Measurements from ENCODE around the gene TNPO2. TPM values are rescaled to one million over a fixed set of nuclear protein-coding genes. Genes with fewer than 3 reads are reported as not detected.
"Not testable (repeated sequence)": the region's sequence is repeated elsewhere in the genome, so short reads cannot be mapped to it uniquely, and the experiment has no call there.

Gene TNPO2
- total RNA-seq, 1 donor from 2014 or later: 109 TPM

GRCh38 chr19:12680034-12680433 is 43.7 kb downstream of the TNPO2 start:
- peak overlapping the region; percentile 50 for H3K4me3 Mint-ChIP-seq (ENCODE audit: low read depth)
- TF ChIP-seq CTCF (IDR thresholded peaks at IDR 0.05; ENCODE audit: unreplicated experiment): no peak
- DNase-seq (ENCODE audit: low spot score, unreplicated experiment): no peak
- no peaks in the 10 kb centered on the region for H3K27me3 Mint-ChIP-seq
- no peaks in the 10 kb centered on the region for H3K9me3 Mint-ChIP-seq (ENCODE audit: low read depth)
- H3K4me1 Mint-ChIP-seq (ENCODE audit: low read depth): peaks cover 5% of the 10 kb centered on the region
- H3K36me3 Mint-ChIP-seq (ENCODE audit: insufficient read depth): peaks cover 15% of the 10 kb centered on the region
- H3K27ac Mint-ChIP-seq: no peak overlapping the region

- DNase-seq (ENCODE audit: low spot score, unreplicated experiment); H3K4me3 Mint-ChIP-seq (ENCODE audit: low read depth); H3K27ac Mint-ChIP-seq; H3K27me3 Mint-ChIP-seq; H3K4me1 Mint-ChIP-seq (ENCODE audit: low read depth); H3K9me3 Mint-ChIP-seq (ENCODE audit: low read depth): not testable (repeated sequence)
- H3K36me3 Mint-ChIP-seq (ENCODE audit: insufficient read depth): peaks cover 22% of the 10 kb centered on the region
These were observed 45.7 kb downstream of the TNPO2 start for GRCh38 chr19:12678039-12678438.

GRCh38 chr19:12676928-12677327 is 46.8 kb downstream of the TNPO2 start:
- no peak for TF ChIP-seq CTCF (IDR thresholded peaks at IDR 0.05; ENCODE audit: unreplicated experiment)
- Mint-ChIP-seq H3K9me3 (ENCODE audit: low read depth) (no peaks in the 10 kb centered on the region), H3K27me3 (no peaks in the 10 kb centered on the region), H3K27ac (peak overlapping the region; percentile 88), H3K36me3 (ENCODE audit: insufficient read depth) (peaks cover 27% of the 10 kb centered on the region), H3K4me1 (ENCODE audit: low read depth) (peaks cover 7% of the 10 kb centered on the region), H3K4me3 (ENCODE audit: low read depth) (no peak overlapping the region)
- no peak for DNase-seq (ENCODE audit: low spot score, unreplicated experiment)

- H3K27me3 Mint-ChIP-seq: no peaks in the 10 kb centered on the region
- H3K36me3 Mint-ChIP-seq (ENCODE audit: insufficient read depth): peaks cover 28% of the 10 kb centered on the region
These were observed 47.3 kb downstream of the TNPO2 start for GRCh38 chr19:12676384-12676792.

GRCh38 chr19:12675940-12676339 is 47.8 kb downstream of the TNPO2 start:
- no peak for TF ChIP-seq CTCF (IDR thresholded peaks at IDR 0.05; ENCODE audit: unreplicated experiment)

More at GRCh38 chr19:12676384-12676792, 47.3 kb downstream of the TNPO2 start:
- Mint-ChIP-seq H3K27ac (peak overlapping the region; percentile 88), H3K4me3 (ENCODE audit: low read depth) (no peak overlapping the region), H3K9me3 (ENCODE audit: low read depth) (no peaks in the 10 kb centered on the region), H3K4me1 (ENCODE audit: low read depth) (peaks cover 8% of the 10 kb centered on the region)
- DNase-seq (ENCODE audit: low spot score, unreplicated experiment): peak; percentile 88
- TF ChIP-seq CTCF (IDR thresholded peaks at IDR 0.05; ENCODE audit: unreplicated experiment): peak; percentile 89

GRCh38 chr19:12675399-12675798 is 48.3 kb downstream of the TNPO2 start:
- Mint-ChIP-seq H3K36me3 (ENCODE audit: insufficient read depth) (peaks cover 24% of the 10 kb centered on the region), H3K4me1 (ENCODE audit: low read depth) (peaks cover 3% of the 10 kb centered on the region), H3K4me3 (ENCODE audit: low read depth) (no peak overlapping the region), H3K27me3 (no peaks in the 10 kb centered on the region), H3K9me3 (ENCODE audit: low read depth) (no peaks in the 10 kb centered on the region), H3K27ac (no peak overlapping the region)
- DNase-seq (ENCODE audit: low spot score, unreplicated experiment): no peak
- no peak for TF ChIP-seq CTCF (IDR thresholded peaks at IDR 0.05; ENCODE audit: unreplicated experiment)

More at GRCh38 chr19:12675940-12676339, 47.8 kb downstream of the TNPO2 start:
- Mint-ChIP-seq H3K27me3 (no peaks in the 10 kb centered on the region), H3K4me3 (ENCODE audit: low read depth) (no peak overlapping the region), H3K9me3 (ENCODE audit: low read depth) (no peaks in the 10 kb centered on the region), H3K36me3 (ENCODE audit: insufficient read depth) (peaks cover 25% of the 10 kb centered on the region), H3K27ac (peak overlapping the region; percentile 88), H3K4me1 (ENCODE audit: low read depth) (peaks cover 4% of the 10 kb centered on the region)
- DNase-seq (ENCODE audit: low spot score, unreplicated experiment): no peak
